ENCODE measurements around the gene UIMC1. TPM values are rescaled to one million over a fixed set of nuclear protein-coding genes. Genes with fewer than 3 reads are reported as not detected.

UIMC1 gene
- total and polyA plus RNA-seq, 2 of the 13 experiments (the other 11 are each of a cell fraction or from before 2014, with no cell fraction given): 18.9 to 32.7 TPM

- POLR2A ChIA-PET: no interaction called here
- Histone ChIP-seq H3K4me1 (ENCODE audit: insufficient read depth, low read length) (peaks cover 13% of the 10 kb centered on the region), H3K79me2 (ENCODE audit: insufficient read depth, low read length) (no peaks in the 10 kb centered on the region), H3K9me3 (ENCODE audit: low read length) (no peaks in the 10 kb centered on the region), H3K27ac (ENCODE audit: extremely low read length, insufficient read depth, low read length) (no peak overlapping the region), H3K4me3 (replicated peaks in 1 of 3; ENCODE audit: insufficient read depth in 1 of 3, low read depth in 2 of 3, low read length in 3 of 3) (no peak overlapping the region), H2AFZ (ENCODE audit: low read length) (no peak overlapping the region), H3K9ac (ENCODE audit: insufficient read depth, low read depth, low read length) (no peak overlapping the region), H4K20me1 (ENCODE audit: insufficient read depth, low read length) (peaks cover 3% of the 10 kb centered on the region; the same call in 1 of the 2 replicates), H3K4me2 (ENCODE audit: low read depth, low read length) (no peak overlapping the region), H3K36me3 (replicated peaks in 1 of 2; ENCODE audit: control insufficient read depth in 1 of 2, insufficient read depth in 2 of 2, low read length in 2 of 2) (peaks cover 10 to 38% of the 10 kb centered on the region in 2 experiments; a peak in 4 of 5 replicates), H3K27me3 (ENCODE audit: control insufficient read depth in 1 of 2, insufficient read depth in 2 of 2, low read length in 2 of 2) (no peaks in the 10 kb centered on the region)
- in situ Hi-C loops (cut with HindIII; ENCODE audit: extremely low pct_ligation_motif_present, low pct_unique_long_range_greater_than_20kb): loop anchor here (10.0 kb wide), 1 partner anchor 292 kb away; no protein-coding TSS in a partner anchor
- DNase-seq (ENCODE audit: low spot score): no peak
- no peak for ATAC-seq
- no peak for FAIRE-seq
- WGBS (ENCODE audit: low lambda C conversion rate): 94% methylated on average over 1 of the region's 1 CpG
- CTCF ChIA-PET (ENCODE audit: low intra/inter-chr PET ratio, low total read pairs): no interaction called here
- intact Hi-C loops (cut with micrococcal nuclease; ENCODE audit: unreplicated experiment): loop anchor here (5.0 kb wide), 1 partner anchor 1059 kb away; no protein-coding TSS in a partner anchor
- BruUV-seq (replicated peaks): no TSS peak
- TF ChIP-seq ZBTB38 (CRISPR knock-in tag; IDR thresholded peaks at IDR 0.05): no peak
- TF ChIP-seq ZNF609 (CRISPR knock-in tag; IDR thresholded peaks at IDR 0.05; ENCODE audit: borderline replicate concordance): no peak
- no peak for TF ChIP-seq ZNF3 (CRISPR knock-in tag; IDR thresholded peaks at IDR 0.05)
- TF ChIP-seq ZNF883 (CRISPR knock-in tag; IDR thresholded peaks at IDR 0.05; ENCODE audit: not compliant biosample characterization): no peak
- TF ChIP-seq SNAPC2 (CRISPR knock-in tag; IDR thresholded peaks at IDR 0.05): no peak
- TF ChIP-seq, protein P1, sequence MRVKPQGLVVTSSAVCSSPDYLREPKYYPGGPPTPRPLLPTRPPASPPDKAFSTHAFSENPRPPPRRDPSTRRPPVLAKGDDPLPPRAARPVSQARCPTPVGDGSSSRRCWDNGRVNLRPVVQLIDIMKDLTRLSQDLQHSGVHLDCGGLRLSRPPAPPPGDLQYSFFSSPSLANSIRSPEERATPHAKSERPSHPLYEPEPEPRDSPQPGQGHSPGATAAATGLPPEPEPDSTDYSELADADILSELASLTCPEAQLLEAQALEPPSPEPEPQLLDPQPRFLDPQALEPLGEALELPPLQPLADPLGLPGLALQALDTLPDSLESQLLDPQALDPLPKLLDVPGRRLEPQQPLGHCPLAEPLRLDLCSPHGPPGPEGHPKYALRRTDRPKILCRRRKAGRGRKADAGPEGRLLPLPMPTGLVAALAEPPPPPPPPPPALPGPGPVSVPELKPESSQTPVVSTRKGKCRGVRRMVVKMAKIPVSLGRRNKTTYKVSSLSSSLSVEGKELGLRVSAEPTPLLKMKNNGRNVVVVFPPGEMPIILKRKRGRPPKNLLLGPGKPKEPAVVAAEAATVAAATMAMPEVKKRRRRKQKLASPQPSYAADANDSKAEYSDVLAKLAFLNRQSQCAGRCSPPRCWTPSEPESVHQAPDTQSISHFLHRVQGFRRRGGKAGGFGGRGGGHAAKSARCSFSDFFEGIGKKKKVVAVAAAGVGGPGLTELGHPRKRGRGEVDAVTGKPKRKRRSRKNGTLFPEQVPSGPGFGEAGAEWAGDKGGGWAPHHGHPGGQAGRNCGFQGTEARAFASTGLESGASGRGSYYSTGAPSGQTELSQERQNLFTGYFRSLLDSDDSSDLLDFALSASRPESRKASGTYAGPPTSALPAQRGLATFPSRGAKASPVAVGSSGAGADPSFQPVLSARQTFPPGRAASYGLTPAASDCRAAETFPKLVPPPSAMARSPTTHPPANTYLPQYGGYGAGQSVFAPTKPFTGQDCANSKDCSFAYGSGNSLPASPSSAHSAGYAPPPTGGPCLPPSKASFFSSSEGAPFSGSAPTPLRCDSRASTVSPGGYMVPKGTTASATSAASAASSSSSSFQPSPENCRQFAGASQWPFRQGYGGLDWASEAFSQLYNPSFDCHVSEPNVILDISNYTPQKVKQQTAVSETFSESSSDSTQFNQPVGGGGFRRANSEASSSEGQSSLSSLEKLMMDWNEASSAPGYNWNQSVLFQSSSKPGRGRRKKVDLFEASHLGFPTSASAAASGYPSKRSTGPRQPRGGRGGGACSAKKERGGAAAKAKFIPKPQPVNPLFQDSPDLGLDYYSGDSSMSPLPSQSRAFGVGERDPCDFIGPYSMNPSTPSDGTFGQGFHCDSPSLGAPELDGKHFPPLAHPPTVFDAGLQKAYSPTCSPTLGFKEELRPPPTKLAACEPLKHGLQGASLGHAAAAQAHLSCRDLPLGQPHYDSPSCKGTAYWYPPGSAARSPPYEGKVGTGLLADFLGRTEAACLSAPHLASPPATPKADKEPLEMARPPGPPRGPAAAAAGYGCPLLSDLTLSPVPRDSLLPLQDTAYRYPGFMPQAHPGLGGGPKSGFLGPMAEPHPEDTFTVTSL (CRISPR knock-in tag; IDR thresholded peaks at IDR 0.05; ENCODE audit: borderline replicate concordance): no peak
- TF ChIP-seq, protein P2, sequence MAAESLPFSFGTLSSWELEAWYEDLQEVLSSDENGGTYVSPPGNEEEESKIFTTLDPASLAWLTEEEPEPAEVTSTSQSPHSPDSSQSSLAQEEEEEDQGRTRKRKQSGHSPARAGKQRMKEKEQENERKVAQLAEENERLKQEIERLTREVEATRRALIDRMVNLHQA (CRISPR knock-in tag; IDR thresholded peaks at IDR 0.05): no peak
- TF ChIP-seq, protein P3, sequence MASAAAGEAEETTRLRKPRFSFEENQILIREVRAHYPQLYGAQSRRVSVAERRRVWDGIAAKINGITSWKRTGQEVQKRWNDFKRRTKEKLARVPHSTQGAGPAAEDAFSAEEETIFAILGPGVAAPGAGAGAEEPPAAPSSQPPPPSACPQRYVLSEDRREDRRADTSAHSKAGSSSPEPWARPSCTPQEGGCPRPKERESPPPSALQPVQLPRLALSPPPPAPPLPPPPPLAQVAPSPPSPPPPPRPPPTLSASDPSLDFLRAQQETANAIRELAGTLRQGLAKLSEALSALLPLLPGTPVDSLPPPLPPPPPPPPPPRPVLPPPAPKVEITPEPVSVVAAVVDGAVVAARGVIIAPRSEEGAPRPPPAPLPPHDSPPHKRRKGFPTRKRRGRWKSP (CRISPR knock-in tag; IDR thresholded peaks at IDR 0.05): no peak
- TF ChIP-seq ATF2 (CRISPR knock-in tag; IDR thresholded peaks at IDR 0.05): no peak
- TF ChIP-seq TGIF2 (CRISPR knock-in tag; IDR thresholded peaks at IDR 0.05): no peak
- TF ChIP-seq GATAD2A (CRISPR knock-in tag; IDR thresholded peaks at IDR 0.05): no peak
- TF ChIP-seq ZNF430 (CRISPR knock-in tag; IDR thresholded peaks at IDR 0.05): no peak
Observed at GRCh38 chr5:176956756-176957155, 49.8 kb downstream of the UIMC1 start.
